Activated CD4-positive, CD25-positive, alpha-beta regulatory T cell treated with anti-CD3 and anti-CD28 coated beads, Interleukin-2, amount 50 U/mL, for 24 hours (primary cell): ENCODE data around the gene PTPRA.
"Not testable (repeated sequence)": the region's sequence is repeated elsewhere in the genome, so short reads cannot be mapped to it uniquely, and the experiment has no call there.

ENCODE experiments used
- ATAC-seq, 2 donors: fragments of 150-1000 bp; cut with Tn5 transposase; one replicate each; pipeline ENCODE4 v1.10.0; 2021; ENCODE audit warnings: mild to moderate bottlenecking in 1 of 2, moderate library complexity in 1 of 2

Gene PTPRA

DNA sequence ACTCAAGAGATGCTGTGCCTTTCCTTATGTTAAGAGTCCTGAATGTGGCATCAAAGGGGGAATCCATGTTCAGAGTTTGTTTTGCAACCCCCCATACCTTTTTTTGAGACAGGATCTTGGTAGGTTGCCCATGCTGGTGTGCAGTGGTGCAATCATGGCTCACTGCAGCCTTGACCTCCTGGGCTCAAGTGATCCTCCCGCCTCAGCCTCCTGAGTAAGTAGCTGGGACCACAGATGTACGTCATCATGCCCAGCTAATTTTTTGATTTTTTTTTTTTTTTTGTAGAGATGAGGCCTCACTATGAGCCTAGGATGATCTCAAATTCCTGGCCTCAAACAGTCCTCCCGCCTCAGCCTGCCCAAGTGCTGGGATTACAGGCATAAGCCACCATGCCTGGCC lies 16.5 kb downstream of the PTPRA start:
- ATAC-seq = no peak

DNA sequence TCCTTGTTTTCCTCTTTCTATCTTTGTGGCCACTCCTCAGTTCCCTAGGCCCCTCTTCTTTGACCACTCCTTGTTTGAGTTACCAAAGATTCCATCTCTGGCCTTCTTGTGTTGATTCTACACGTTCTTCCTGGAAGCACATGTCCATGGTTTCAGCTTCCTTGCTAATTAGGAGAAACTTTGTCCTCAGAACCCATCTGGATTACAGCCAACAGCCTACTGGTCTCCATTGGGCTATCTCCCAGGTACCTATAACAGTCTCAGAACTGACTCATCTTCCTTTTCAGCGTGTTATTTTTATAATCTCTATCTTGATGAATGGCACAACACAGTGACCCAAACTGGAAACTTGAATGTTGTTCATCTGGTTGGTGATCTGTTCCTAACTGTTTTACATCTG lies 17.5 kb downstream of the PTPRA start:
- ATAC-seq = no peak

GRCh38 chr20:2891343-2891742 lies 18.1 kb downstream of the PTPRA start:
- ATAC-seq = no peak

- no peak for ATAC-seq
These were observed 19.1 kb downstream of the PTPRA start for GRCh38 chr20:2892376-2892775.

DNA sequence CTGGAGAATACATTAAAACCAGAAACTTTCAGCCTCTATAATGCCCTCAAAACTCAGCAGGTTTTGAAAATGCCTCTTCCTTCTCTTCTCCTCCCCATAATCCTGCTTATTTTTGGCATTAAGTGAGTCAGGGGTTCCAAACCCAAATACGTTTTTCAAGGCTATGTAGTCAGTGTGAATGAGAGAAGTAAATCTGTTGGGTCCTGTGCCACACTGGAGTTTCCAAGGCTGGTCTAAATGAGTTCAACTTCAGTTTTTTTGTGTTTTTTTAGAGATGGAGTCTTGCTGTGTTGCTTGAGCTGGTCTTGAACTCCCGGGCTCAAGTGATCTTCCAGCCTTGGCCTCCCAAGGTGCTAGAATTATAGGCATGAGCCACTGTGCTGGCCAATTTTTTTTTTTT lies 20.9 kb downstream of the PTPRA start:
- no peak for ATAC-seq

GRCh38 chr20:2895154-2895553 lies 21.9 kb downstream of the PTPRA start:
- ATAC-seq = not testable (repeated sequence)

- ATAC-seq = peak in 1 of 2 donors; percentile 45
These were observed 26.0 kb downstream of the PTPRA start for GRCh38 chr20:2899243-2899642.

DNA sequence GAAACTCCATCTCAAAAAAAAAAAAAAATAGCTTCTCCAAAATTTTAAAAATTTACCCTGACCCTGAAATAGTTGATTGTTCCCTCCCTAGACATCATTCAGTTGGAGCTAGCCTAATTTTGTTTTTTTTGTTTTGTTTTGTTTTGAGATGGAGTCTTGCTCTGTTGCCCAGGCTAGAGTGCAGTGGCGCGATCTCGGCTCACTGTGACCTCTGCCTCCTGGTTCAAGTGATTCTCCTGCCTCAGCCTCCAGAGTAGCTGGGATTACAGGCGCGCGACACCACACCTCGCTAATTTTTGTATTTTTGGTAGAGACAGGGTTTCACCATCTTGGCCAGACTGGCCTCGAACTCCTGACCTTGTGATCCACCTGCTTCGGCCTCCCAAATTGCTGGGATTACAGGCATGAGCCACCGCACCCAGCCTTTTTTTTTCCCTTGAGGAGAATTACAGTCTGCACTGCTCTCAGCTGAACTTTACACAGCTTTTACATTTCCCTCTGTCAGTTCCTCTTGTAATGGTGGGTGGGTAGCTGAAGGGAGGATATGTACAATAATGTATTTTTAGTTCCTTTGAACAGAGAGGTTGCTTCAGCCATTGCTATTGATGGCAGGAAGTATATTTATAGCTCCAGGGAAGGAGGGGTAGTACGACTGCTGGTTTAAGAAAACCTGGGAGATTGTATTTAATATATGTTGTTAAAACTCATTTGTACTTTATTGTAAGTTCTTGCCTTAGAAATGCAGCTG lies 27.7 kb downstream of the PTPRA start:
- no peak for ATAC-seq

GRCh38 chr20:2902291-2902690 lies 29.0 kb downstream of the PTPRA start:
- no peak for ATAC-seq

- ATAC-seq = no peak
These were observed 29.5 kb downstream of the PTPRA start for GRCh38 chr20:2902818-2903217.

- no peak for ATAC-seq
These were observed 30.4 kb downstream of the PTPRA start for GRCh38 chr20:2903686-2904085.

GRCh38 chr20:2907519-2907918 lies 34.2 kb downstream of the PTPRA start:
- ATAC-seq = no peak

GRCh38 chr20:2909953-2910352 lies 36.7 kb downstream of the PTPRA start:
- ATAC-seq = no peak

DNA sequence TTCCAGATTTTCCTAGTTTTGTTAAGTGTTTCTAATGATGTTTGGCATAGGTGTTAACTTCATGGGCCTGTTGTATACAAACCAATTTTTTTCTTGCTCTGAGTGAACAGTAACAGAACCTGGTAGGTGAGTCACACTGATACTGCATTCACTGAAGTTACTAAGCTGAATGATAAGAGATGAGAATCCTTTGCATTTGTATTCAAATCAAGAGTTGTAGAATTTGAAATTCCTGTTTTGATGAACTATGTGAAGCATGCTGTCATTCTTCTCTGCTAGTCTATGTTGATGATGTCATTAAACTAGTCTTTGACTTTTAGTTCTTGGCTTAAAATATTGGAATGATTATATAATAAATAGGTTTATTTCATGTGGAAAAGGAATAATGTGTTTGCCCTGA lies 37.9 kb downstream of the PTPRA start:
- ATAC-seq = peak; percentile 79 to 96

- no peak for ATAC-seq
These were observed 40.9 kb downstream of the PTPRA start for GRCh38 chr20:2914160-2914559.

GRCh38 chr20:2917266-2917665 lies 44.0 kb downstream of the PTPRA start:
- ATAC-seq = no peak

- ATAC-seq = no peak
These were observed 45.1 kb downstream of the PTPRA start for GRCh38 chr20:2918096-2919049.

DNA sequence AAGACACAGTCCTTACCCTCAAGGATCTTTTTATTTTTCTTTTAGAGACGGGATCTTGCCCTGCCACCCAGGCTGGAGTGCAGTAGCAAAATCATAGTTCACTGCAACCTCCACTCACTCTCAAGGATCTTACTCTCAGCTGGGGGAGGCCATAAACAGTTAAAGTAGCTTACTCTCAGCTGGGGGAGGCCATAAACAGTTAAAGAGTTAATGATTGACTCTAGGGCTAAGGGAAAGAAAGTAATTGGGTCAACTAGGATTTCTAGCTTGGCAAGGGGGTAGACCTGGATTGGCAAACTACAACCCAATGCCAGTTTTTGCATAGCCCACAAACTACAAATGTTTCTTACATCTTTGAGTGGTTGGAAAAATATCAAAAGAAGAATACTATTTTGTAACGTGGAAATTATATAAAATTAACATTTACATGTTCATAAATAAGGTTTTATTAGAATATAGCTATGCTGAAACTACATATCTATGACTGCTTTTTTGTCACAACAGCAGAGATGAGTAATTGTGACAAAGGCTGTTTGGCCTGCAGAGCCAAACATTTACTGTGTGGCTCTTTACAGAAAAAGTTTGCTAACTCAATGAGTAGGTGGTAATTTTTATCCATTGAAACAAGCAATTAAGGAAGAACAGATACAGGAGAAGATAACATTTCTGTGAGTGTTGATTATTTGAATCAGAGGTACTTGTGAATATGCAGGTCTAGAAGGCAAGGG lies 46.4 kb downstream of the PTPRA start:
- no peak for ATAC-seq

GRCh38 chr20:2920473-2920872 lies 47.2 kb downstream of the PTPRA start:
- ATAC-seq = no peak

DNA sequence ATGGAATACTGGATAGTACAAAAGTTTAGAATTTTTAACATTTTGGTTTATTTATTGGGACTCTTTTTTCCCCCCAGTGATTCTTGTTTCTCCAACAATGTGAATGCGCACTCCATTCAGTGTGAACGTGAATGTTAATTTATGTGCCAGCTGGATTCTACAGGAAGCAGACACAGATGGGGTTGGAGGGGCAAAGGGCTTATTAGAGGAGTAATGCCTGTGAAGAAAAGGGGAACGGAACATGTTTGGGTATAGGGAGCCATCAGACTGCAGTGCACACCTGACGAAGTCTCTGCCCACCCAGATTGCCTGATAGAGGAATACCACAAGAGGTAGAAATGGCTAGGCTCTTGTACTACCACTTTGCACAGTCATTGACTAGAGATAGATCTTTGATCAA lies 48.2 kb downstream of the PTPRA start:
- no peak for ATAC-seq

- ATAC-seq = no peak
These were observed 49.7 kb downstream of the PTPRA start for GRCh38 chr20:2922957-2923356.

- ATAC-seq = no peak
These were observed 57.3 kb downstream of the PTPRA start for GRCh38 chr20:2930538-2930937.

- no peak for ATAC-seq
These were observed 59.2 kb downstream of the PTPRA start for GRCh38 chr20:2932498-2932897.
